Measurements from ENCODE around the gene SLC22A7.

DNA sequence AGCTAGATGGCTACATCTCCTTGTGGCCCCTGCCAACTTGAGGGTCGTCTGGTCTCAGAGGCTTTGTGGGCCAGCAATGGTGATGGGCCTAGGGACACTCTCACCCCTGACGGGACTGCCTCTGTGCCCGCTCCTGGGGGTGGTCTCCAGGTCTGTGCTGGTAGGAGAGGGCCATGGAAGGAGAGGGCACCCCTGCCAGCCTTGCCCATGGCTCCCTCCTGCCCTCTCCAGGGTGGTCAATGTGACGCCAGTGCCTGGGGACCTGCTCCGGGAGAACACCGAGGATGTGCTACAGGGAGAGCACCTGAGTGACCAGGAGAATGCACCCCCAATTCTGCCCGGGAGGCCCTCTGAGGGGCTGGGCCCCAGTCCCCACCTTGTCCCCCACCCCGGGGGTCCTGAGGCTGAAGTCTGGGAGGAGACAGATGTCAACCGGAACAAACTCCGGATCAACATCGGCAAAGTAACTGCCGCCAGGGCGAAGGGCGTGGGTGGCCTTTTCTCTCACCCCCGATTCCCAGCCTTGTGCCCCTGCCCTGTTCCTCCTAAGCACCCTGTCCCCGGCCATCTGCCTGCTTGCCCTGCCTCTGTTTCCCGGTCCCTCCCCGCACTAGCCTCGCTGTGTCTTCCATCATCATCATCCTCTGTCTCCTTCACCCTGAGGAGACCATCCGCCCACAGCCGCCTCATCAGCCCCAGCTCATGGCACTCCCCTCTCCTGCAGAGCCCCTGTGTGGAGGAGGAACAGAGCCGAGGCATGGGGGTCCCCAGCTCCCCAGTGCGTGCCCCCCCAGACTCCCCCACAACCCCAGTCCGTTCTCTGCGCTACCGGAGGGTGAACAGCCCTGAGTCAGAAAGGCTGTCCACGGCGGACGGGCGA lies 39.0 kb upstream of the SLC22A7 start:
- TF ChIP-seq, protein P1, sequence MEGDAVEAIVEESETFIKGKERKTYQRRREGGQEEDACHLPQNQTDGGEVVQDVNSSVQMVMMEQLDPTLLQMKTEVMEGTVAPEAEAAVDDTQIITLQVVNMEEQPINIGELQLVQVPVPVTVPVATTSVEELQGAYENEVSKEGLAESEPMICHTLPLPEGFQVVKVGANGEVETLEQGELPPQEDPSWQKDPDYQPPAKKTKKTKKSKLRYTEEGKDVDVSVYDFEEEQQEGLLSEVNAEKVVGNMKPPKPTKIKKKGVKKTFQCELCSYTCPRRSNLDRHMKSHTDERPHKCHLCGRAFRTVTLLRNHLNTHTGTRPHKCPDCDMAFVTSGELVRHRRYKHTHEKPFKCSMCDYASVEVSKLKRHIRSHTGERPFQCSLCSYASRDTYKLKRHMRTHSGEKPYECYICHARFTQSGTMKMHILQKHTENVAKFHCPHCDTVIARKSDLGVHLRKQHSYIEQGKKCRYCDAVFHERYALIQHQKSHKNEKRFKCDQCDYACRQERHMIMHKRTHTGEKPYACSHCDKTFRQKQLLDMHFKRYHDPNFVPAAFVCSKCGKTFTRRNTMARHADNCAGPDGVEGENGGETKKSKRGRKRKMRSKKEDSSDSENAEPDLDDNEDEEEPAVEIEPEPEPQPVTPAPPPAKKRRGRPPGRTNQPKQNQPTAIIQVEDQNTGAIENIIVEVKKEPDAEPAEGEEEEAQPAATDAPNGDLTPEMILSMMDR (IDR thresholded peaks at IDR 0.05 in 4 of 5, conservative IDR thresholded peaks at IDR 0.05 in 1 of 5), result no peak
- no peak for TF ChIP-seq POLR2A (IDR thresholded peaks at IDR 0.05)

Data from gastrocnemius medialis (tissue), 4 donors.